HG03139 (cell line): Measurements from ENCODE around the gene FANCG.

Experiments
- ATAC-seq: cut with Tn5 transposase; IDR thresholded peaks from one replicate; pipeline ENCODE4 v1.9.1; 2021; ENCODE audit not compliant: unreplicated experiment

FANCG gene

DNA sequence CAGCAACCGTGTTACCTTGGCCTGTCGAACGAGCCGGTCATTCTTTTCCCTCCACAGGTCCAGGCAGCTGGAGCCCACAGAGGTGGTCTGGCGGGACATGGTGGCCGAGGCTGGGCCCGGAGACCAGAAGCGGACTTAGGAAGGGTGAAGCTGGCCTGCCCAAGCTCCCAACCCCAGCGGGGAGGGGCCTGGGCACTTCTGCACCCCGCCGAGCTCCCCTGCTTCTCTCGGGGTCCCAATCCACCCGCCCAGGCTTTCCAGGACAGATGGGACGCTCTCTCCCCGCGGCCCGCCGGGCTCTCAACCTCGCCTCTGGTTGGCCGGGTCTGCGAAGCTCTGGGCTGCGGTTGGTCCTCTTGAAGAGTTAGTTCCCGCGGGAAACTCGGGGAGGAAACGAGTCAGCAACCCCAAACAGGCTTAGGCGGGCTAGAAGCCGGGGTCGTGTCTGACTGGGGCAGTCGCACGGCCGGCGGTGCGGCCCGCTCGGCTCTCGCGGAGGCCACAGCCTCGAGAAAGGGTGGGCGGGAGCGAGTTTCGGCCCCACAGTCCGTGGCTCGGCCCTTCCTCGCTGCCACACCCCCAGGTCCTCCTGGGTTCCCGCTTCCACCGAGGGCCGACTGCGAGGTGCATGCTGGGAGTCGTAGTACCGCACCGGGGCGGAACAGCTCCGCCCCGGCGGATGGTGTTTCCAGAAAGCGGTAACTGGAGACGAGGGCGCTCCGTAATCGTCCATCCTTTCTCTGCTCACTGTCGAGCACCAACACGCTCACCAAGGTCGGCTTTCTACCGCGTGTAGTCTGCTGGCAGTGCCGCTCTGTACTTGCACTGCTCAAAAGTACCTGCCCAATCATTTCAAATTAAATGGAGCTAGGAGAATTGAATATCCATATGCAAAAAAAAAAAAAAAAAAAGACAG, at the start of gene FANCG:
Gene FANCG, minus strand, starts transcription at position 517 of the 916 bp plus-strand sequence. Its CDS starts 418 bp downstream, at position 99.
- peak; percentile 82 for ATAC-seq

GRCh38 chr9:35116898-35117551, 37.3 kb upstream of the FANCG start:
- peak; percentile 33 for ATAC-seq

- ATAC-seq, result no peak
Measured at GRCh38 chr9:35116539-35116897, 36.8 kb upstream of the FANCG start.

- ATAC-seq, result peak; percentile 44
Measured at GRCh38 chr9:35115680-35116538, 36.2 kb upstream of the FANCG start, which contains the start of gene ATOSB. TSS of gene ATOSB (minus strand) at chr9:35115862. CDS start at chr9:35108274, 7,588 bp downstream.

- ATAC-seq, result no peak
Measured at GRCh38 chr9:35114840-35115628, 35.3 kb upstream of the FANCG start.

- no peak for ATAC-seq
Measured at GRCh38 chr9:35114113-35114839, 34.5 kb upstream of the FANCG start.

GRCh38 chr9:35112257-35113020, 32.7 kb upstream of the FANCG start:
- ATAC-seq, result no peak

DNA sequence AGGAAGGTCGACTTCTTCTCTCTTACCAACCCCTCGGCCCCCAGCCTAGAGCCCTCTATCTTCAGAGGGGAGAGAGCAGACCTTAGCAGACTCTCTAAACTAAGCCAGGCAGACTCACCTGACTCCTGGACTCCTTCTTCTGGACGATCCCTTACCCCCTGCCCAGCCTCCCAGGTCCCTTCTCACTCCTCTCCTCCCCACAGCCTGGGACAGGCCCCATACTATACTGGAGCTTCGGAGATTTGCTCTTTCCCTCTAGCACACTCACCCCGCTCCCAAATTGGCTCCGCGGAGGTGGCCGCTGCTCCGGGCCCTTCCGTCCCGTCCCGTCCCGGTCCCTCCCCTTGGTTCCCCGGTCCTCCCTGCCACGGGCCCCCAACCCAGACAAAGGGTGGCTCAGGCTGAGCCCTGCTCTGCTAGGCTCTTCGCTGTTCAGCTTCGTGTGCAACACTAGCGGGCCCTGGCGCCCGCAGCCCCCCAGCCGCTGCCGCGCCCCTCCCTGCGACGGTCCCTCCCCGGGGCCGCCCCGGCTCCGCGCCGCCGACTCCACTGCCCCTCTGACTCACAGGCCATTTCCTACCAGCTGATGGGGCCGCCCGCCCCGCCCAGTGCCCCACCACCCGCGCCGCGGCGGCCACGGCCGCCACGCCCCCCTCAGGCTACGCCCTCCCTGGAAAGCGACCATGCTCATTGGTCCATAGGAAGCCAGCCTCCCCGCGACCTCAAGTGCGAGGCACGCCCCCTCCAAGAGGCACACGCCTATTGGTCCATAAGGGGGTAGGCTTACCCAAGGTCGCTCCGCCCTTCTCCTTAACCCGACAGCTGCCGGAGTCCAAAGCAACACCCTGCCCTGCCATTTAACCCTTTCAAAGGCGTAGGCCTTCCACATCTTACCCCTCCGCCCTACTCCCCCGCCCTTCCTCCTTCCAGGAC, 31.5 kb upstream of the FANCG start:
- peak; percentile 61 for ATAC-seq

DNA sequence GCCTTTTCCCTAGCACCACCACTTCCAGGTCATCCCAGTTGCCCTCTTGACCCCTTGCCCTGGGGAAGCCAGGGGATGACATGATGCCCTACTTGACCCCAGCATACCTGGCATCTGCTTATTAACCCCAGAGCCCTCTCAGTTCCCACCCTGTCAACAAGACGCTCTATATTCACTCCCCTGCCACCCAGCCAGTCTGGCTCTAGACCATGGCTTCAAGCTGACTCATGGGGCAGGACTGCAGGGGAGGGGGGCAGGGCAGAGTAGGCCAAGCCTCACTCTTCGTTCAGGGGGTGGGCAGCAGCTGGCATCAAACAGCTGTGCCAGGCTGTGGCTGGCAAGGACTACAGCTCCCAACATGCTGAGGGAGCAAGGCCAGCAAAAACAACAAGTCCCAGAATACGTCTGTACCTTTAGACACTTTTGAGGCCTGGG, 30.6 kb upstream of the FANCG start:
- ATAC-seq, result no peak

GRCh38 chr9:35108946-35109575, 29.3 kb upstream of the FANCG start:
- no peak for ATAC-seq

- ATAC-seq, result no peak
Measured at GRCh38 chr9:35108461-35108860, 28.7 kb upstream of the FANCG start.

GRCh38 chr9:35107297-35108290, 27.9 kb upstream of the FANCG start:
- no peak for ATAC-seq

DNA sequence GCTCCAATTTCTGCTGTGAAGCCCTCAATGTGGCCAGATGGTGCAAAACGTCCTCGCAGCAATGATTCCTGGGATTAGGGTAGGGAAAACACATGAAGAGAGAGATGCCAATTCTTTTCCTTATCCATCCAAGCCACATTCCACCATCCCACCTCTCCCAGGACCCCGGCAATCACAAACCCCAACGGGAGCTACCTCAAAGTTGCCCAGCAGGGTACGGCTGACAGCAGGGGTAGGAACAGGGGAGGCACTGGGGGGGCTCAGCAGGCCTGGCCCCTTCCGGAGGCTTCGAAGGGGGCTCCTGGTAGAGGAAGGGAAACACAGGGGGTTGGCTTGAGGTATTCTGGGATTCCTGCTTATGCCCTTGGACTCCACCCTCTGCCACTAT, 26.6 kb upstream of the FANCG start:
- no peak for ATAC-seq

DNA sequence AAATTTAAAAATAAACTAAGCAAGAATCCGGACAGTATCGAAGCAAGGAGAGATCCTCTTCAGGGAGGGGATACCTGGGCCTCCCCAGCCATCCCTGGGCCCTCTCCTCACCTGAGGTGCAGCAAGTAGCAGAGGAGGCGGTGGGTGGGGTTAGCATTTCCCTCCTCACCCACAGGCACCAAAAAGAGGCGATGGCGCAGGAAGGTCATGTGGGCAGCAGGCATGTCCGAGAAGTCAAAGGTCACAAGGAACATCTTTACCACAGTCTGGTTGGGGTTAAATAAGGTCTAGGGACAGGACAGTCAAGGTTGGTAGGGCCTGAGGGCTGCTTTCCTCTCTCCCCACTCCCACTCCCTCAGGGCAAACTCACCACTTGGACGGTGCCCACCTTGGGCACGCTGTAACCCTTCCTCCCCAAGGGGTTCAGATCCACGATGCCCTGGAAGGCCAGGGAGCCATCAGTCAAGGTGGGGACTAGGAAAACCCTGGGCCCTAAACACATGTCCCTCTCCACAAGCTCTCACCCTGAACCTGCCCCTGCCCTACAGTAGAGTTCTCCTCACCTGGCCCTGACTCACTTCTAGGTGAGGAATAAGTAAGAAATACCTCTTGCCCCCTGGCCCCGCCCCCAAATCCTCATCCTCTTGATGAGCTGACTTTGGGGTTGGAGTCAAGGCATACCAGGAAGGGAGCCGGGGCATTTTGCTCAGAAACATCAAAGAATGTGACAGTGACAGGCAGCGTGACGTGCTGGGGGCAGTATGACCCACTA, 26.0 kb upstream of the FANCG start:
- no peak for ATAC-seq

GRCh38 chr9:35105126-35105525, 25.4 kb upstream of the FANCG start:
- no peak for ATAC-seq
